T-helper 1 cell (primary cell): Measurements from ENCODE around the gene PPP2R5B.

Experiments used
- DNase-seq, 5 donors: peaks; one replicate each; pipeline ENCODE4 v3.0.0-alpha.2; 2012 to 2020

The PPP2R5B gene

GRCh38 chr11:64908766-64909165, 15.7 kb upstream of the PPP2R5B start:
- no peak for DNase-seq

- DNase-seq = no peak
Measured at GRCh38 chr11:64909653-64910343, 14.7 kb upstream of the PPP2R5B start.

GRCh38 chr11:64910451-64911093, 13.9 kb upstream of the PPP2R5B start:
- DNase-seq = no peak

- no peak for DNase-seq
Measured at GRCh38 chr11:64911142-64911541, 13.3 kb upstream of the PPP2R5B start.

GRCh38 chr11:64911689-64912088, 12.8 kb upstream of the PPP2R5B start:
- no peak for DNase-seq

GRCh38 chr11:64913171-64913727, 11.2 kb upstream of the PPP2R5B start:
- peak in 1 of 5 donors; percentile 7 for DNase-seq

GRCh38 chr11:64914123-64914522, 10.4 kb upstream of the PPP2R5B start:
- peak in 1 of 5 donors; percentile 6 for DNase-seq

- no peak for DNase-seq
Measured at GRCh38 chr11:64915376-64915887, 9.1 kb upstream of the PPP2R5B start.

- DNase-seq = peak in 4 of 5 donors; percentile 14 to 58 (median 28)
Measured at GRCh38 chr11:64916040-64916774, 8.3 kb upstream of the PPP2R5B start.

- peak; percentile 96 to 100 (median 98) for DNase-seq
Measured at GRCh38 chr11:64916775-64917662, 7.5 kb upstream of the PPP2R5B start, which contains the start of gene ATG2A. Gene ATG2A (minus strand): TSS chr11:64917209. CDS start chr11:64917135, 74 bp downstream.

- no peak for DNase-seq
Measured at GRCh38 chr11:64917663-64917995, 6.9 kb upstream of the PPP2R5B start.

GRCh38 chr11:64918017-64918416, 6.5 kb upstream of the PPP2R5B start:
- DNase-seq = no peak

GRCh38 chr11:64919627-64920026, 4.9 kb upstream of the PPP2R5B start:
- no peak for DNase-seq

GRCh38 chr11:64920124-64920523, 4.4 kb upstream of the PPP2R5B start:
- no peak for DNase-seq

- no peak for DNase-seq
Measured at GRCh38 chr11:64921384-64921783, 3.1 kb upstream of the PPP2R5B start.

GRCh38 chr11:64923151-64923661, 1.3 kb upstream of the PPP2R5B start:
- no peak for DNase-seq

GRCh38 chr11:64924910-64925284, 408 bp downstream of the PPP2R5B start:
- no peak for DNase-seq

GRCh38 chr11:64925536-64926436, 1.3 kb downstream of the PPP2R5B start:
- DNase-seq = no peak

- no peak for DNase-seq
Measured at GRCh38 chr11:64926689-64927088, 2.2 kb downstream of the PPP2R5B start.

- no peak for DNase-seq
Measured at GRCh38 chr11:64928957-64929356, 4.5 kb downstream of the PPP2R5B start.

- DNase-seq = no peak
Measured at GRCh38 chr11:64929625-64930024, 5.1 kb downstream of the PPP2R5B start.
